Gastrocnemius medialis (tissue), 4 donors: ENCODE results near the gene ABCF3. TPM values are rescaled to one million over a fixed set of nuclear protein-coding genes. Genes with fewer than 3 reads are reported as not detected.

Source experiments
- ATAC-seq, 2 donors: fragments of 150-250 bp; one replicate each; pipeline ENCODE4 v1.9.1; 2016
- DNase-seq, 2 donors: peaks; one replicate each; pipeline ENCODE4 v3.0.0-alpha.2; 2019
- H3K27ac ChIP-seq, 4 donors: fragments of 200-600 bp; sonication (generic); 1 replicate in 1 of 4; 2 replicates in 3 of 4; pipeline ENCODE4 v1.5.1; 2016 to 2018; ENCODE audit warnings: mild to moderate bottlenecking in 2 of 4, moderate library complexity in 1 of 4
- H3K27me3 ChIP-seq, 3 donors: fragments of 200-600 bp; sonication (generic) in 2 of 3; 1 replicate in 1 of 3; 2 replicates in 2 of 3; pipeline versions ENCODE4 v1.5.1 to v1.6.0; 2016 to 2019; ENCODE audit warnings: mild to moderate bottlenecking in 1 of 3, moderate library complexity in 1 of 3
- H3K36me3 ChIP-seq, 2 donors: fragments of 200-600 bp; sonication (generic) in 1 of 2; one replicate each; pipeline ENCODE4 v1.5.1; 2017 to 2018
- H3K4me1 ChIP-seq, 2 donors: fragments of 200-600 bp; sonication (generic) in 1 of 2; one replicate each; pipeline ENCODE4 v1.5.1; 2016 to 2017; ENCODE audit warnings: mild to moderate bottlenecking in 2 of 2
- H3K4me3 ChIP-seq, 4 donors: fragments of 200-600 bp; sonication (generic) in 3 of 4; 1 replicate in 1 of 4; 2 replicates in 3 of 4; pipeline ENCODE4 v1.5.1; 2016 to 2019; ENCODE audit warnings: mild to moderate bottlenecking in 2 of 4
- H3K9me3 ChIP-seq, 3 donors: fragments of 200-600 bp; sonication (generic) in 2 of 3; 1 replicate in 1 of 3; 2 replicates in 2 of 3; pipeline ENCODE4 v1.5.1; 2016 to 2019
- POLR2A ChIP-seq, 2 donors: fragments of 450-650 bp; IDR thresholded peaks; one replicate each; pipeline ENCODE4 v1.6.1; 2017; ENCODE audit warnings: antibody characterized with exemption in 2 of 2, mild to moderate bottlenecking in 2 of 2, moderate library complexity in 2 of 2
- in situ Hi-C, 4 donors: fragments of 200-750 bp; cut with MboI; loops; one replicate each; pipeline versions ENCODE4 v1.15.0 to v1.8.0; 2017; ENCODE audit warnings: low sequenced_read_pairs in 4 of 4
- intact Hi-C: fragments of 100-400 bp; cut with DNase I; formaldehyde crosslinking; loops from one replicate; pipeline ENCODE4 v1.15.1; 2023; ENCODE audit warnings: low total_unique reads
- total RNA-seq, 4 donors: library from RNA; depleted of rRNA; stranded (reverse); fragments of >200 nt; gene quantifications; one replicate each; pipeline versions ENCODE4 v1.1.0 to v1.2.3, GENCODE V29; 2016
- TF ChIP-seq, protein P1 (sequence below), 5 experiments: fragments of 450-650 bp in 3 of 5; fragments of 200-600 bp in 2 of 5; sonication (generic) in 2 of 5; IDR thresholded peaks in 4 of 5; conservative IDR thresholded peaks in 1 of 5; 1 replicate in 4 of 5; 2 replicates in 1 of 5; pipeline ENCODE4 v1.5.1; 2016 to 2019; ENCODE audit warnings: antibody characterized with exemption in 5 of 5, mild to moderate bottlenecking in 3 of 5, moderate library complexity in 3 of 5

ABCF3 gene
- total RNA-seq, 4 donors from 2014 or later: 52.6 to 96.4 (median 63.2) TPM

DNA sequence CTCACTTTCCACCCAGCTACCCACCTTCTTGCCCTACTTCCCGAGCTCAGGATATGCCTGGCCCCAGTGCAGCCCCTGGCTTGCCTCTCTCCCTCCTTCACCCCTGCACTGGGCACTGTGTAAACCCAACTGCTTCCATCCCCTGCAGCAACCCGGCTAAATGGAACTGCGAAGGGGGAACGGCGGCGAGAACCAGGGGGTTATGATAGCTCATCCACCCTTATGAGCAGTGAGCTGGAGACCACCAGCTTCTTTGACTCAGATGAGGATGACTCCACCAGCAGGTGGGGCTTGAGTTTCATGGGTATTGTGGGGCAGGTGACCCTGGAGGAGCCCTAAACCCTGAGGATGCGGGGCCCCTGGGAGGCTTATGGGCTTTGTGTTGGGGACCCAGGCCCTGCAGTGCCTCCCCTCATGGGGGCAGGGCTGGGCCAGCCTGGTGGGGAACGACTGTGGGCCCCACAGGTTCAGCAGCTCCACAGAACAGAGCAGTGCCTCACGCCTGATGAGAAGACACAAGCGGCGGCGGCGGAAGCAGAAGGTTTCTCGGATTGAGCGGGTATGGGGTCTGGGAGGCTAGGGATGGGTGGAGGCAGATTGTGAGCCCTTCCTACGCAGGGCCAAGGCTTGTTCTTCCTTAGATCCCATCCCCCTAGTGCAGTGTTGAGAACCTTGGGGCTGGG lies 21.2 kb upstream of the ABCF3 start:
- intact Hi-C loops (no loop called here), in situ Hi-C loops (no loop called here)
- Histone ChIP-seq H3K27ac (no peak overlapping the region), H3K9me3 (no peaks in the 10 kb centered on the region), H3K4me1 (peaks cover 22 to 40% of the 10 kb centered on the region in 2 donors), H3K4me3 (no peak overlapping the region), H3K36me3 (peaks cover 0 to 58% of the 10 kb centered on the region in 2 donors), H3K27me3 (no peaks in the 10 kb centered on the region)
- ATAC-seq (no peak), DNase-seq (no peak)
- TF ChIP-seq, protein P1, sequence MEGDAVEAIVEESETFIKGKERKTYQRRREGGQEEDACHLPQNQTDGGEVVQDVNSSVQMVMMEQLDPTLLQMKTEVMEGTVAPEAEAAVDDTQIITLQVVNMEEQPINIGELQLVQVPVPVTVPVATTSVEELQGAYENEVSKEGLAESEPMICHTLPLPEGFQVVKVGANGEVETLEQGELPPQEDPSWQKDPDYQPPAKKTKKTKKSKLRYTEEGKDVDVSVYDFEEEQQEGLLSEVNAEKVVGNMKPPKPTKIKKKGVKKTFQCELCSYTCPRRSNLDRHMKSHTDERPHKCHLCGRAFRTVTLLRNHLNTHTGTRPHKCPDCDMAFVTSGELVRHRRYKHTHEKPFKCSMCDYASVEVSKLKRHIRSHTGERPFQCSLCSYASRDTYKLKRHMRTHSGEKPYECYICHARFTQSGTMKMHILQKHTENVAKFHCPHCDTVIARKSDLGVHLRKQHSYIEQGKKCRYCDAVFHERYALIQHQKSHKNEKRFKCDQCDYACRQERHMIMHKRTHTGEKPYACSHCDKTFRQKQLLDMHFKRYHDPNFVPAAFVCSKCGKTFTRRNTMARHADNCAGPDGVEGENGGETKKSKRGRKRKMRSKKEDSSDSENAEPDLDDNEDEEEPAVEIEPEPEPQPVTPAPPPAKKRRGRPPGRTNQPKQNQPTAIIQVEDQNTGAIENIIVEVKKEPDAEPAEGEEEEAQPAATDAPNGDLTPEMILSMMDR (IDR thresholded peaks at IDR 0.05 in 4 of 5, conservative IDR thresholded peaks at IDR 0.05 in 1 of 5): no peak
- TF ChIP-seq POLR2A (IDR thresholded peaks at IDR 0.05): no peak

DNA sequence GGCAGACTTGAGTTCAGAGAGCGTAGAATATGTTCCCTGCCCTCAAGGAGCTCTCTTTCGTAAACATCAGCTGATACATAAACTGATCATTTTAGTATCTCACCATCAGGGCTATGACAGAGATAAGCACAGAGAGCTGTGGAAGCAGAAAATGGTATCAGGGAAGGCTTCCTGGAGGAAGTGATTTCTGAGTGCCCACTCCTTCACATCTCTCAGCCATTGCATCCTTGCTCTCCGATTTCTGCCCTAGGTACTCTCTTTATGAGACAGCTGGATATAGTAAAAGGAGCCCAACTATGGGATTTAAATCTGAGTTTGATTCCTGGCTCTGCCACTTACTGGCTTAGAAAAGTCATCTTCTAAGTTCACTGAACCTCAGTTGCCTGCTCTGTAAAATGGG lies 20.5 kb upstream of the ABCF3 start:
- Histone ChIP-seq H3K27ac (no peak overlapping the region), H3K9me3 (no peaks in the 10 kb centered on the region), H3K4me3 (no peak overlapping the region), H3K27me3 (no peaks in the 10 kb centered on the region), H3K36me3 (peaks cover 0 to 63% of the 10 kb centered on the region in 2 donors), H3K4me1 (peaks cover 16 to 32% of the 10 kb centered on the region in 2 donors)
- ATAC-seq (no peak), DNase-seq (no peak)
- intact Hi-C loops (no loop called here), in situ Hi-C loops (no loop called here)
- TF ChIP-seq POLR2A (IDR thresholded peaks at IDR 0.05): no peak
- TF ChIP-seq, protein P1 (IDR thresholded peaks at IDR 0.05 in 4 of 5, conservative IDR thresholded peaks at IDR 0.05 in 1 of 5): no peak

DNA sequence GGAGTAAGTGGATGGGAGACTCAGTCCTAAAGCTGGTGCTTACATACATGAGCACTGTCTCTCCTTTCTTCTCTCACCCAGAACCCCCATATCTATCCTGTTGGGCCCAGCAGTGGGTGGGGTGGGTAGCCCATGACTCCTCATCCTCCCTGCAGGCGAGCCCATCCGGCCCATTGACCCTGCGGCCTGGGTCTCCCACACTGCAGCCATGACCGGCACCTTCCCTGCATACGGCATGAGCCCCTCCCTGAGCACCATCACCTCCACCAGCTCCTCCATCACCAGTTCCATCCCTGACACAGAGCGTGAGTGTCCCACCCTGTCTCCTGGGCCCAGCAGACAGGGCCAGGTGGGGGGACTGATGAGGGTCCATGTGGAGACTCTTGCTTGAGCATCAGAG lies 19.3 kb upstream of the ABCF3 start:
- no peaks in the 10 kb centered on the region for H3K27me3 ChIP-seq
- H3K4me3 ChIP-seq: no peak overlapping the region
- in situ Hi-C loops (no loop called here), intact Hi-C loops (no loop called here)
- TF ChIP-seq, protein P1 (IDR thresholded peaks at IDR 0.05 in 4 of 5, conservative IDR thresholded peaks at IDR 0.05 in 1 of 5): no peak
- TF ChIP-seq POLR2A (IDR thresholded peaks at IDR 0.05): no peak
- ATAC-seq (no peak), DNase-seq (no peak)
- H3K9me3 ChIP-seq: no peaks in the 10 kb centered on the region
- H3K27ac ChIP-seq: no peak overlapping the region
- H3K36me3 ChIP-seq: peaks cover 0 to 75% of the 10 kb centered on the region in 2 donors
- peaks cover 7 to 21% of the 10 kb centered on the region in 2 donors for H3K4me1 ChIP-seq

DNA sequence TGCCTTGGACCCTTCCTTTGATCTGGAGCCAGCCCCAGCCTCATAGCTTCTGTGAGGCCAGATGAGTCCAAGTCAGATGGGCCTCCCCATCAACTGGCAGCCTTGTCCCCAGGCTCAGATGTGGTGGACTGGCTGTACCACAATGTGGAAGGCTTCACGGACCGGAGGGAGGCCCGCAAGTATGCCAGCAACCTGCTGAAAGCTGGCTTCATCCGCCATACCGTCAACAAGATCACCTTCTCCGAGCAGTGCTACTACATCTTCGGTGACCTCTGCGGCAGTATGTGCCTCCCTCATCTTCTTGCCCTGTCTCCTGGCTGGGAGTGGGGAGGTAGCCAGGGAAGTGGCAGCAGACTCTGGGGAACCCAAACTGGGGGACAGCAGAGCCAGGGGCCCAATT lies 18.2 kb upstream of the ABCF3 start:
- no peak overlapping the region for H3K4me3 ChIP-seq
- intact Hi-C loops: no loop called here
- H3K4me1 ChIP-seq: peaks cover 0 to 10% of the 10 kb centered on the region in 2 donors
- no peak overlapping the region for H3K27ac ChIP-seq
- H3K9me3 ChIP-seq: no peaks in the 10 kb centered on the region
- no peak for ATAC-seq
- in situ Hi-C loops: no loop called here
- TF ChIP-seq POLR2A (IDR thresholded peaks at IDR 0.05): no peak
- TF ChIP-seq, protein P1 (IDR thresholded peaks at IDR 0.05 in 4 of 5, conservative IDR thresholded peaks at IDR 0.05 in 1 of 5): no peak
- no peak for DNase-seq
- H3K36me3 ChIP-seq: peaks cover 0 to 86% of the 10 kb centered on the region in 2 donors
- no peaks in the 10 kb centered on the region for H3K27me3 ChIP-seq
